OCI-LY7 (cell line): Measurements from ENCODE around the gene CTBP2. TPM values are rescaled to one million over a fixed set of nuclear protein-coding genes. Genes with fewer than 3 reads are reported as not detected.

ENCODE experiments used
- BruUV-seq: library from RNA; stranded (reverse); fragments of 400-500 nt; replicated peaks from 2 replicates; lab custom pipeline; 2021; lab: Mats Ljungman, UMichigan
- CTCF ChIA-PET: fragments of 300-600 bp; sonication (Branson Sonifier 250); formaldehyde crosslinking; loops from one replicate; lab custom pipeline; 2022; ENCODE audit warnings: antibody characterized with exemption; ENCODE audit not compliant: unreplicated experiment; lab: Charles Lee
- POLR2A ChIA-PET: fragments of 300-600 bp; sonication (Branson Sonifier 250); formaldehyde crosslinking; loops from one replicate; lab custom pipeline; 2022; ENCODE audit warnings: antibody characterized with exemption; lab: Charles Lee
- DNase-seq: peaks from one replicate; pipeline ENCODE4 v3.0.0-alpha.2; 2015; ENCODE audit warnings: low spot score
- H2AFZ ChIP-seq: fragments of 200-600 bp; sonication (generic), shearing (Covaris generic); 2 replicates; pipeline ENCODE4 v1.6.1; 2014; ENCODE audit warnings: mild to moderate bottlenecking, antibody characterized with exemption, low read length, moderate library complexity
- H3K27ac ChIP-seq: fragments of 200-600 bp; sonication (generic); 2 replicates; pipeline ENCODE4 v1.5.1; 2014; ENCODE audit warnings: mixed run types, low read depth, mild to moderate bottlenecking, moderate library complexity, low read length, inconsistent platforms; ENCODE audit not compliant: poor library complexity, severe bottlenecking
- H3K36me3 ChIP-seq: fragments of 200-600 bp; sonication (generic); 2 replicates; pipeline ENCODE4 v1.6.1; 2014; ENCODE audit warnings: mild to moderate bottlenecking, antibody characterized with exemption, low read length, moderate library complexity, mixed read lengths; ENCODE audit not compliant: insufficient read depth
- H3K4me1 ChIP-seq: fragments of 200-600 bp; sonication (generic); 2 replicates; pipeline ENCODE4 v1.5.1; 2014; ENCODE audit warnings: mild to moderate bottlenecking, low read length; ENCODE audit not compliant: insufficient read depth, poor library complexity, severe bottlenecking
- H3K4me2 ChIP-seq: fragments of 200-600 bp; sonication (generic); 2 replicates; pipeline ENCODE4 v1.6.1; 2014; ENCODE audit warnings: mild to moderate bottlenecking, low read length
- H3K4me3 ChIP-seq: fragments of 200-600 bp; sonication (generic); 2 replicates; pipeline ENCODE4 v1.5.1; 2014; ENCODE audit warnings: mild to moderate bottlenecking, low read depth, low read length; ENCODE audit not compliant: poor library complexity, severe bottlenecking
- H3K79me2 ChIP-seq: fragments of 200-600 bp; sonication (generic); 2 replicates; pipeline ENCODE4 v1.6.1; 2016; ENCODE audit warnings: low read depth, mild to moderate bottlenecking, low read length, moderate library complexity, mixed read lengths; ENCODE audit not compliant: insufficient read depth
- H3K9me2 ChIP-seq: fragments of 200-600 bp; sonication (generic); 2 replicates; pipeline ENCODE4 v1.6.1; 2016; ENCODE audit warnings: mild to moderate bottlenecking, low read length, mixed read lengths; ENCODE audit not compliant: insufficient read depth
- H3K9me3 ChIP-seq: fragments of 200-600 bp; sonication (generic); 2 replicates; pipeline ENCODE4 v1.6.1; 2014; ENCODE audit warnings: mild to moderate bottlenecking, mixed run types, low read length, mixed read lengths
- H4K20me1 ChIP-seq: fragments of 200-600 bp; sonication (generic); 2 replicates; pipeline ENCODE4 v1.6.1; 2014; ENCODE audit warnings: mild to moderate bottlenecking, antibody characterized with exemption, low read length, moderate library complexity, mixed read lengths; ENCODE audit not compliant: insufficient read depth
- CTCF ChIP-seq: fragments of 200-600 bp; sonication (generic); conservative IDR thresholded peaks from 2 replicates; pipeline ENCODE4 v1.5.1; 2014; ENCODE audit warnings: mild to moderate bottlenecking, antibody characterized with exemption, low read length, moderate library complexity, mixed read lengths
- EZH2phosphoT487 ChIP-seq: fragments of 200-600 bp; sonication (generic); IDR thresholded peaks from 2 replicates; pipeline ENCODE4 v1.6.1; 2018; ENCODE audit warnings: low read depth, borderline replicate concordance, mild to moderate bottlenecking, mixed run types, antibody characterized with exemption, low read length, moderate library complexity, mixed read lengths
- intact Hi-C: fragments of 100-400 bp; cut with micrococcal nuclease; formaldehyde crosslinking; loops from one replicate; pipeline ENCODE4 v1.10.0; 2022; ENCODE audit not compliant: unreplicated experiment
- total RNA-seq, 2 experiments: library from RNA; depleted of rRNA in 1 of 2; stranded (reverse); fragments of >200 nt in 1 of 2; shearing (Covaris generic) in 1 of 2; gene quantifications; 2 replicates each; pipeline ENCODE4 v1.2.3, GENCODE V29; 2014 to 2022

CTBP2 gene
- total RNA-seq, 2 experiments from 2014 or later: not detected

DNA sequence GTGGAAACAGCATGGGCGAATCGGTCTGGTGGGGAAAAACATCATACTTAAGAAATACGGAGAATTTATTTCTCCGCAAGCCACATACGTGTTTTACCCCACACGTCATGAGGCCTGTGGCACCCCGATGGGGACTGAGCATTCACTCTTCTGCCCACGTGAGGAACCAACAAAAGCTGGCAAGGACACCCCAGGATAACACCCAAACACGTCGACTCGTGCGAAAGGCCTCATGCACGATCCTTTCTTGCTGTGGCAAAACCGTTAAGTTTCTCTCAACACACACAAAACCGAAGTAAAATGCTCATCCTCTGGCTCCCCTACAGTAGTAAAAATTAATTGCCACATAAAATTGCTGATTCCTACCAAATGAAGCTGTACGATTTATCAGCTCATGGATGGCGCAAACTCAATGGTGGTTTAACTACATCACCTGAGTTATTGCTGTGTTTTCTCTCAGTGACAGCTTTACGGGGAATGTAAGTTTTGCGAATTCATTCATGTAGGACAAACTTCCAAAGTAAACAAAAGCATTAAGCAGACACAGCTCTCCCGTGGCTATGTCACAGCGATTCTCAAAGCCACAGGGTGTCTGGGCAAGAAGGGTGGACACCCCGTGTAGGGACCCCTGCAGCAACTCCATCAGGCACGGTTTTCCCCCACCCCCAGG is 97.0 kb downstream of the CTBP2 start:
- intact Hi-C loops: loop anchor here (5.0 to 10.0 kb wide), 2 partner anchors 531 to 661 kb away; no protein-coding TSS in a partner anchor
- H4K20me1 ChIP-seq: no peaks in the 10 kb centered on the region
- no peak for DNase-seq
- H3K79me2 ChIP-seq: no peaks in the 10 kb centered on the region
- no peak for TF ChIP-seq CTCF
- no peak for TF ChIP-seq EZH2phosphoT487
- peak overlapping the region; percentile 45 for H3K4me3 ChIP-seq
- no peaks in the 10 kb centered on the region for H3K9me2 ChIP-seq
- no peaks in the 10 kb centered on the region for H3K9me3 ChIP-seq
- H3K4me1 ChIP-seq: peaks cover 65% of the 10 kb centered on the region
- H3K4me2 ChIP-seq: peak overlapping the region; percentile 76
- ChIA-PET POLR2A (no interaction called here), CTCF (no interaction called here)
- no peak overlapping the region for H3K27ac ChIP-seq
- H3K36me3 ChIP-seq: no peaks in the 10 kb centered on the region
- no peak overlapping the region for H2AFZ ChIP-seq
- no TSS peak for BruUV-seq

GRCh38 chr10:125062914-125063230 is 97.5 kb downstream of the CTBP2 start:
- no peak for TF ChIP-seq CTCF
- TF ChIP-seq EZH2phosphoT487: no peak
- Histone ChIP-seq H3K79me2 (no peaks in the 10 kb centered on the region), H3K9me3 (no peaks in the 10 kb centered on the region), H3K27ac (no peak overlapping the region), H2AFZ (no peak overlapping the region), H3K4me3 (no peak overlapping the region), H3K4me2 (peak overlapping the region; percentile 76; the same call in 1 of the 2 replicates), H3K4me1 (peaks cover 65% of the 10 kb centered on the region), H3K9me2 (no peaks in the 10 kb centered on the region), H3K36me3 (no peaks in the 10 kb centered on the region), H4K20me1 (no peaks in the 10 kb centered on the region)
- ChIA-PET CTCF (interaction anchor here (1.5 kb wide), 1 partner anchor 70 kb away, joined by 7 read pairs; no protein-coding TSS in a partner anchor), POLR2A (no interaction called here)
- intact Hi-C loops: loop anchor here (5.0 to 10.0 kb wide), 2 partner anchors 531 to 662 kb away; no protein-coding TSS in a partner anchor
- BruUV-seq: no TSS peak
- DNase-seq: no peak
